ENCODE data around the gene RNF103.

Gene RNF103

DNA sequence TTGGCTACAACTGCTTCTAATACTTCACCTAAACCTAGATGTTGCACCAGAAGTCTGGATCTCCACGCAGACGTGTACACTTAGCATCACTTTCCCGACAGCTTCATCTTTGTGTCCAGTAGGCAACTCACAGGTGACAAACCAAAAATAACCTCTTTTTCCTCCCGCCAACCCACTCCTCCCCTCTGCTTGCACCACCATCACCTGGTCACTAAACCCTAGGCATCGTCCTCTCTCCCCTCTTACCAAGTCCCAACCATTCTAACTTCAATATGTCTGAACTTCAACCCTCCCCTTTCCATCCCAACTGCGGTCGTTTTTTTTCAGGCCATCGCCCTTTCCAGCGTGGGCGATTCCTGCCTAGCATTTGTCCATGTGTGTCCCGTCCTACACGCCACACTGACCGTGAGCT, 60.0 kb downstream of the RNF103 start:
- DNase-seq, result no peak

GRCh38 chr2:86562922-86563649, 60.6 kb downstream of the RNF103 start, which contains the start of gene CHMP3:
Gene CHMP3 (minus strand): TSS chr2:86563443. CDS start chr2:86563348, 95 bp downstream.
- peak; percentile 94 for DNase-seq

GRCh38 chr2:86562485-86562921, 61.2 kb downstream of the RNF103 start:
- DNase-seq, result no peak

- no peak for DNase-seq
Observed at GRCh38 chr2:86557836-86558235, 65.8 kb downstream of the RNF103 start.

GRCh38 chr2:86556508-86556907, 67.2 kb downstream of the RNF103 start:
- DNase-seq, result no peak
